WTC11 (cell line): ENCODE measurements around the gene NDUFS7. TPM values are rescaled to one million over a fixed set of nuclear protein-coding genes. Genes with fewer than 3 reads are reported as not detected.

Experiments
- ATAC-seq: fragments of 200-7000 bp; cut with Tn5 transposase; 2 replicates; pipeline ENCODE4 v1.10.0; 2021; ENCODE audit warnings: mild to moderate bottlenecking, moderate library complexity
- CTCF ChIA-PET: fragments of 300-600 bp; sonication (Branson Sonifier 250); formaldehyde crosslinking; loops from one replicate; lab custom pipeline; 2021; ENCODE audit warnings: antibody characterized with exemption; lab: Charles Lee
- POLR2A ChIA-PET: fragments of 350-600 bp; sonication (Branson Sonifier 250); formaldehyde crosslinking; loops from one replicate; lab custom pipeline; 2021; ENCODE audit warnings: antibody characterized with exemption; lab: Charles Lee
- DNase-seq: peaks from one replicate; pipeline ENCODE4 v3.0.0; 2021; ENCODE audit warnings: low spot score
- H3K27ac Mint-ChIP-seq: 2 replicates; pipeline ENCODE4 v1.8.0; 2021; ENCODE audit warnings: mixed read lengths
- H3K27me3 Mint-ChIP-seq: 2 replicates; pipeline ENCODE4 v1.8.0; 2021; ENCODE audit warnings: low read depth, mild to moderate bottlenecking, moderate library complexity, mixed read lengths
- H3K36me3 Mint-ChIP-seq: 2 replicates; pipeline ENCODE4 v1.8.0; 2021; ENCODE audit warnings: mixed read lengths
- H3K4me1 Mint-ChIP-seq: 2 replicates; pipeline ENCODE4 v1.8.0; 2022; ENCODE audit warnings: mixed read lengths
- H3K4me3 Mint-ChIP-seq: 2 replicates; pipeline ENCODE4 v1.8.0; 2021; ENCODE audit warnings: mild to moderate bottlenecking, moderate library complexity, mixed read lengths
- H3K9me3 Mint-ChIP-seq: 2 replicates; pipeline ENCODE4 v1.8.0; 2021; ENCODE audit warnings: mixed read lengths
- AFF4 ChIP-seq: sonication (generic); formaldehyde crosslinking; IDR thresholded peaks from 2 replicates; pipeline ENCODE4 v1.8.1; 2023; ENCODE audit warnings: mild to moderate bottlenecking, missing genetic modification reagents, borderline replicate concordance
- AR ChIP-seq: fragments of 250-450 bp; sonication (Bioruptor Pico); IDR thresholded peaks from 2 replicates; pipeline ENCODE4 v1.9.0; 2021; ENCODE audit warnings: mild to moderate bottlenecking
- ATF1 ChIP-seq: sonication (generic); formaldehyde crosslinking; IDR thresholded peaks from 2 replicates; pipeline ENCODE4 v1.8.1; 2023; ENCODE audit warnings: mild to moderate bottlenecking, moderate library complexity, missing genetic modification reagents
- CBFB ChIP-seq: sonication (generic); formaldehyde crosslinking; IDR thresholded peaks from 2 replicates; pipeline ENCODE4 v1.8.1; 2022; ENCODE audit warnings: mild to moderate bottlenecking, low read depth, missing genetic modification reagents
- CREB1 ChIP-seq: sonication (generic); formaldehyde crosslinking; IDR thresholded peaks from 2 replicates; pipeline ENCODE4 v1.8.0; 2023; ENCODE audit warnings: mild to moderate bottlenecking, missing genetic modification reagents
- ELF4 ChIP-seq: sonication (generic); formaldehyde crosslinking; IDR thresholded peaks from 2 replicates; pipeline ENCODE4 v1.8.1; 2022; ENCODE audit warnings: low read depth, mild to moderate bottlenecking, moderate library complexity, missing genetic modification reagents
- ERG ChIP-seq: fragments of 250-450 bp; sonication (Bioruptor Pico); IDR thresholded peaks from 2 replicates; pipeline ENCODE4 v1.8.0; 2021; ENCODE audit warnings: mild to moderate bottlenecking
- ETV6 ChIP-seq: sonication (generic); formaldehyde crosslinking; IDR thresholded peaks from 2 replicates; pipeline ENCODE4 v1.8.1; 2022; ENCODE audit warnings: mild to moderate bottlenecking, missing genetic modification reagents
- HMGXB4 ChIP-seq: sonication (generic); formaldehyde crosslinking; IDR thresholded peaks from 2 replicates; pipeline ENCODE4 v1.8.1; 2023; ENCODE audit warnings: mild to moderate bottlenecking, moderate library complexity, missing genetic modification reagents
- MYBL2 ChIP-seq: sonication (generic); formaldehyde crosslinking; IDR thresholded peaks from 2 replicates; pipeline ENCODE4 v1.8.1; 2023; ENCODE audit warnings: mild to moderate bottlenecking, moderate library complexity, missing genetic modification reagents
- NR2C2 ChIP-seq: sonication (generic); formaldehyde crosslinking; IDR thresholded peaks from 2 replicates; pipeline ENCODE4 v1.8.0; 2022; ENCODE audit warnings: mild to moderate bottlenecking, missing genetic modification reagents
- OVOL2 ChIP-seq: fragments of 250-450 bp; sonication (Bioruptor Pico); IDR thresholded peaks from 2 replicates; pipeline ENCODE4 v1.9.0; 2021; ENCODE audit warnings: mild to moderate bottlenecking, borderline replicate concordance
- PREB ChIP-seq: sonication (generic); formaldehyde crosslinking; IDR thresholded peaks from 2 replicates; pipeline ENCODE4 v1.8.1; 2022; ENCODE audit warnings: mild to moderate bottlenecking, missing genetic modification reagents, moderate library complexity, borderline replicate concordance
- SOX15 ChIP-seq: fragments of 250-450 bp; sonication (Bioruptor Pico); IDR thresholded peaks from 2 replicates; pipeline ENCODE4 v1.9.0; 2021; ENCODE audit warnings: mild to moderate bottlenecking
- SP1 ChIP-seq: sonication (generic); formaldehyde crosslinking; conservative IDR thresholded peaks from 2 replicates; pipeline ENCODE4 v1.8.1; 2022; ENCODE audit warnings: missing genetic modification reagents
- TEAD1 ChIP-seq: sonication (generic); formaldehyde crosslinking; IDR thresholded peaks from 2 replicates; pipeline ENCODE4 v1.8.0; 2022; ENCODE audit warnings: mild to moderate bottlenecking, missing genetic modification reagents
- USF1 ChIP-seq: sonication (generic); formaldehyde crosslinking; IDR thresholded peaks from 2 replicates; pipeline ENCODE4 v1.8.0; 2022; ENCODE audit warnings: mild to moderate bottlenecking, missing genetic modification reagents
- USF2 ChIP-seq: sonication (generic); formaldehyde crosslinking; IDR thresholded peaks from 2 replicates; pipeline ENCODE4 v1.8.1; 2023; ENCODE audit warnings: mild to moderate bottlenecking, missing genetic modification reagents, moderate library complexity
- ZNF219 ChIP-seq: sonication (generic); formaldehyde crosslinking; IDR thresholded peaks from 2 replicates; pipeline ENCODE4 v1.8.0; 2023; ENCODE audit warnings: missing genetic modification reagents, mild to moderate bottlenecking, borderline replicate concordance
- ZNF263 ChIP-seq: sonication (generic); formaldehyde crosslinking; IDR thresholded peaks from 2 replicates; pipeline ENCODE4 v1.8.1; 2022; ENCODE audit warnings: low read depth, mild to moderate bottlenecking, moderate library complexity, missing genetic modification reagents
- ZNF423 ChIP-seq: fragments of 250-450 bp; sonication (Bioruptor Pico); IDR thresholded peaks from 2 replicates; pipeline ENCODE4 v2.1.2; 2022; ENCODE audit warnings: mild to moderate bottlenecking, moderate library complexity
- total RNA-seq: library from RNA; stranded (reverse); gene quantifications from 3 replicates; pipeline ENCODE4 v1.2.3, GENCODE V29; 2021

Gene NDUFS7
- total RNA-seq, 1 experiment from 2014 or later: 136 TPM

GRCh38 chr19:1350867-1351266 lies 32.8 kb upstream of the NDUFS7 start:
- TF ChIP-seq ERG (CRISPR knock-in tag) (no peak), AFF4 (CRISPR knock-in tag) (no peak), ZNF423 (CRISPR knock-in tag) (no peak), HMGXB4 (CRISPR knock-in tag) (no peak)
- Mint-ChIP-seq H3K27ac (no peak overlapping the region), H3K36me3 (no peaks in the 10 kb centered on the region; the same call in 1 of the 2 replicates), H3K9me3 (no peaks in the 10 kb centered on the region), H3K4me1 (peaks cover 6% of the 10 kb centered on the region), H3K27me3 (no peaks in the 10 kb centered on the region), H3K4me3 (no peak overlapping the region)
- ChIA-PET POLR2A (no interaction called here), CTCF (interaction anchor here (1.5 kb wide), 1 partner anchor 35 kb away, joined by 3 read pairs; no protein-coding TSS in a partner anchor)
- DNase-seq: no peak
- ATAC-seq: no peak

- H3K4me3 Mint-ChIP-seq: no peak overlapping the region
- no peaks in the 10 kb centered on the region for H3K27me3 Mint-ChIP-seq
- no peak overlapping the region for H3K27ac Mint-ChIP-seq
- H3K4me1 Mint-ChIP-seq: peaks cover 11% of the 10 kb centered on the region
- no peaks in the 10 kb centered on the region for H3K9me3 Mint-ChIP-seq
- POLR2A ChIA-PET: no interaction called here
- CTCF ChIA-PET: interaction anchor here (1.5 kb wide), 1 partner anchor 36 kb away, joined by 3 read pairs; no protein-coding TSS in a partner anchor
- ATAC-seq (no peak), DNase-seq (no peak)
- H3K36me3 Mint-ChIP-seq: no peaks in the 10 kb centered on the region; the same call in none of the 2 replicates
- TF ChIP-seq USF1 (CRISPR knock-in tag): no peak
- TF ChIP-seq NR2C2 (CRISPR knock-in tag): no peak
- TF ChIP-seq TEAD1 (CRISPR knock-in tag): no peak
- no peak for TF ChIP-seq ATF1
- TF ChIP-seq ETV6 (CRISPR knock-in tag): no peak
- no peak for TF ChIP-seq MYBL2 (CRISPR knock-in tag)
- no peak for TF ChIP-seq CBFB (CRISPR knock-in tag)
- no peak for TF ChIP-seq PREB
- TF ChIP-seq SOX15 (CRISPR knock-in tag): no peak
- TF ChIP-seq ZNF219 (CRISPR knock-in tag): no peak
- TF ChIP-seq CREB1 (CRISPR knock-in tag): no peak
- no peak for TF ChIP-seq ZNF263
- no peak for TF ChIP-seq AR
- no peak for TF ChIP-seq ELF4 (CRISPR knock-in tag)
- TF ChIP-seq OVOL2 (CRISPR knock-in tag): no peak
- no peak for TF ChIP-seq USF2 (CRISPR knock-in tag)
- no peak for TF ChIP-seq SP1 (CRISPR knock-in tag)
Observed at GRCh38 chr19:1351381-1351851, 32.3 kb upstream of the NDUFS7 start.
